Measurements from ENCODE around the gene ZNF423.

DNA sequence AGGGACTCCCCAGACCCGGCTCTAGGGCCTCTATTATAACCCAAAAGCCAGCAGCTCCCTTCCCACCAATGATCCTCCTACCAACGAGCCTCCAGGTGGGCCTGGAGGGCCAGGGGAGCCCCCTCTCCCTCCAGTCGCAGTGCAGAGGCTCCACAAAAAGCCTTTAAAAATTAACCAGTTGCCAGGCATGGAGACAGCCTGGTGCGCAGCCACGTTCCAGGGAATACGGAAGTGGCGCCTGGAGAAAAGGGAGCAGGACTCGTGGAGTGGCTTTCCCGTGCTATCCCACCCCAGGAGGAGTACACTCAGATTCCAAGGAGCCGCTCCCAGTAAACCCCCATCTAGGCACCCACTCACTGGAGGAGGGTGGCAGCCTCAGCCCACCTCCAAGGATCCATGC is 112.3 kb downstream of the ZNF423 start:
- TF ChIP-seq EZH2 (IDR thresholded peaks at IDR 0.05; ENCODE audit: borderline replicate concordance, low read length) = no peak
- TF ChIP-seq, protein P1, sequence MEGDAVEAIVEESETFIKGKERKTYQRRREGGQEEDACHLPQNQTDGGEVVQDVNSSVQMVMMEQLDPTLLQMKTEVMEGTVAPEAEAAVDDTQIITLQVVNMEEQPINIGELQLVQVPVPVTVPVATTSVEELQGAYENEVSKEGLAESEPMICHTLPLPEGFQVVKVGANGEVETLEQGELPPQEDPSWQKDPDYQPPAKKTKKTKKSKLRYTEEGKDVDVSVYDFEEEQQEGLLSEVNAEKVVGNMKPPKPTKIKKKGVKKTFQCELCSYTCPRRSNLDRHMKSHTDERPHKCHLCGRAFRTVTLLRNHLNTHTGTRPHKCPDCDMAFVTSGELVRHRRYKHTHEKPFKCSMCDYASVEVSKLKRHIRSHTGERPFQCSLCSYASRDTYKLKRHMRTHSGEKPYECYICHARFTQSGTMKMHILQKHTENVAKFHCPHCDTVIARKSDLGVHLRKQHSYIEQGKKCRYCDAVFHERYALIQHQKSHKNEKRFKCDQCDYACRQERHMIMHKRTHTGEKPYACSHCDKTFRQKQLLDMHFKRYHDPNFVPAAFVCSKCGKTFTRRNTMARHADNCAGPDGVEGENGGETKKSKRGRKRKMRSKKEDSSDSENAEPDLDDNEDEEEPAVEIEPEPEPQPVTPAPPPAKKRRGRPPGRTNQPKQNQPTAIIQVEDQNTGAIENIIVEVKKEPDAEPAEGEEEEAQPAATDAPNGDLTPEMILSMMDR (IDR thresholded peaks at IDR 0.05; ENCODE audit: low read length) = no peak
